Activated naive CD8-positive, alpha-beta T cell treated with anti-CD3 and anti-CD28 coated beads for 36 hours (primary cell): ENCODE data around the gene IDNK. TPM values are rescaled to one million over a fixed set of nuclear protein-coding genes. Genes with fewer than 3 reads are reported as not detected.

ENCODE experiments used
- total RNA-seq, 2 experiments: library from RNA; stranded (reverse); gene quantifications; one replicate each; pipeline ENCODE4 v1.2.3, GENCODE V29; 2021

The IDNK gene
- total RNA-seq, 2 experiments from 2014 or later = 5.5 to 5.7 TPM

Other genes starting within 250 kb of the IDNK start
- gene FRMD3, start 84.7 kb upstream of the IDNK start, total RNA-seq = under 1 TPM; 0.52 to 0.80 TPM
- 10 to 100 TPM; 88.9 to 92.9 TPM for gene UBQLN1, start 84.8 kb downstream of the IDNK start, total RNA-seq
- gene GKAP1, start 194.6 kb downstream of the IDNK start, total RNA-seq = 1 to 10 TPM; 3.1 to 3.9 TPM